ENCODE measurements around the gene MYO15A. TPM values are rescaled to one million over a fixed set of nuclear protein-coding genes. Genes with fewer than 3 reads are reported as not detected.

Gene MYO15A
- polyA plus RNA-seq, 1 donor (not counting 4 experiments of a cell fraction or from before 2014, with no cell fraction given): 0.20 TPM

DNA sequence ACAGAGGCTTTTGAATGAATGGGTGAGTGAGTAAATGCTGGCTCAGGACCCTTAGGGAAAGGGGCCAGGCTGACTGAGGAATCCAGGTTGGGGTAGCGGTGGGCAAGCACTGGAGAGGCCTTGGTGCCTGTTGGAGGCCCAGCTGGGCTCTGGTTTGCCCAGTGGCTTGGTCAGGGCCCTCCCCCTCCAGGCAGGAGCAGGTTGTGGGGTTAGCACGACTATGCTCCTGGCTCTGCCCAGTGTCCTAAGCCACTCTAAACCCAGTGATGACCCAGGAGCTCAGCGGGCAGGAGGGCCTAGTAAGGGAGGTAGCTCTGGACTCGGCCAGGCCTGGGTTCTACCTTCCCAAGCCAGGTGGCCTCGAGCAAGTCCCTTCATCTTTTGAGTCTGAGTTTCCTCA lies 7.5 kb downstream of the MYO15A start:
- Histone ChIP-seq H3K4me2 (ENCODE audit: control insufficient read depth, extremely low read depth, insufficient read depth, low read depth, low read length) (no peak overlapping the region), H3K27ac (ENCODE audit: control insufficient read depth, insufficient read depth, low read length) (no peak overlapping the region), H3K79me2 (ENCODE audit: control insufficient read depth, insufficient read depth, low read length) (no peaks in the 10 kb centered on the region), H3K9me1 (ENCODE audit: control insufficient read depth, extremely low read depth, insufficient read depth, low read length) (no peaks in the 10 kb centered on the region), H3K9ac (ENCODE audit: control insufficient read depth, extremely low read depth, insufficient read depth, low read length) (no peak overlapping the region), H2AFZ (ENCODE audit: control insufficient read depth, low read length) (no peak overlapping the region), H3K9me3 (ENCODE audit: control insufficient read depth, low read depth, low read length) (no peaks in the 10 kb centered on the region), H4K20me1 (ENCODE audit: control insufficient read depth, extremely low read depth, insufficient read depth, low read length) (no peaks in the 10 kb centered on the region), H3K4me3 (ENCODE audit: control insufficient read depth in 2 of 3, extremely low read depth in 1 of 3, insufficient read depth in 2 of 3, low read depth in 1 of 3, low read length in 3 of 3) (no peak overlapping the region), H3K36me3 (ENCODE audit: control insufficient read depth in 2 of 2, extremely low read depth in 1 of 2, insufficient read depth in 2 of 2, low read length in 2 of 2) (no peaks in the 10 kb centered on the region), H3K27me3 (ENCODE audit: control insufficient read depth, extremely low read depth, insufficient read depth, low read length) (no peaks in the 10 kb centered on the region), H3K4me1 (ENCODE audit: control insufficient read depth, extremely low read depth, insufficient read depth, low read length) (no peaks in the 10 kb centered on the region)
- FAIRE-seq: no peak
- DNase-seq (ENCODE audit: low read depth, low spot score): no peak
- dilution Hi-C loops (cut with MboI; ENCODE audit: extremely low pct_ligation_motif_present, low sequenced_read_pairs): no loop called here
- TF ChIP-seq, protein P1, sequence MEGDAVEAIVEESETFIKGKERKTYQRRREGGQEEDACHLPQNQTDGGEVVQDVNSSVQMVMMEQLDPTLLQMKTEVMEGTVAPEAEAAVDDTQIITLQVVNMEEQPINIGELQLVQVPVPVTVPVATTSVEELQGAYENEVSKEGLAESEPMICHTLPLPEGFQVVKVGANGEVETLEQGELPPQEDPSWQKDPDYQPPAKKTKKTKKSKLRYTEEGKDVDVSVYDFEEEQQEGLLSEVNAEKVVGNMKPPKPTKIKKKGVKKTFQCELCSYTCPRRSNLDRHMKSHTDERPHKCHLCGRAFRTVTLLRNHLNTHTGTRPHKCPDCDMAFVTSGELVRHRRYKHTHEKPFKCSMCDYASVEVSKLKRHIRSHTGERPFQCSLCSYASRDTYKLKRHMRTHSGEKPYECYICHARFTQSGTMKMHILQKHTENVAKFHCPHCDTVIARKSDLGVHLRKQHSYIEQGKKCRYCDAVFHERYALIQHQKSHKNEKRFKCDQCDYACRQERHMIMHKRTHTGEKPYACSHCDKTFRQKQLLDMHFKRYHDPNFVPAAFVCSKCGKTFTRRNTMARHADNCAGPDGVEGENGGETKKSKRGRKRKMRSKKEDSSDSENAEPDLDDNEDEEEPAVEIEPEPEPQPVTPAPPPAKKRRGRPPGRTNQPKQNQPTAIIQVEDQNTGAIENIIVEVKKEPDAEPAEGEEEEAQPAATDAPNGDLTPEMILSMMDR (optimal IDR thresholded peaks at IDR 0.05 in 1 of 3, IDR thresholded peaks at IDR 0.05 in 1 of 3, conservative IDR thresholded peaks at IDR 0.05 in 1 of 3; ENCODE audit: extremely low read depth in 1 of 3, insufficient read depth in 2 of 3, low read length in 3 of 3): no peak
- no peak for TF ChIP-seq EZH2 (IDR thresholded peaks at IDR 0.05; ENCODE audit: low read length)

DNA sequence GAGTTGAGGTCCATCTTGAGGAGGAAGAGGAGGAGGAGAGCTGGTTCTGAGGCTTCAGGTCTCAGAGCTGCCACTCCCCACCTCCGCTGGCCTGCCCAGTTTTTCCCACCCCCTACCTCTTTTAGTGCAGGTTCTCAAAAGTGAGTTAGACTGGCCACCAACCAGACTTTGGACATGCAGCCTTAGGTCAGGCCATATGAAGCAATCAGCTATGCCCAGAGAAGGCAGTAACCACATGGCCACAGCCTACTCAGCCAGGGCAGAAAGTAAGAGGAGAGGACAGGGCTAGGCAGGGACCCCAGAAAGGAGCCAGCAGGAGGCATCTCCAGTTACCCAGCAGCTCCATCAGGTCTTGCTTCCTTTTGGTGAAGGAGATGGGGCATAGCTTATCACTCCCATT lies 9.0 kb downstream of the MYO15A start:
- dilution Hi-C loops (cut with MboI; ENCODE audit: extremely low pct_ligation_motif_present, low sequenced_read_pairs): no loop called here
- TF ChIP-seq, protein P1 (optimal IDR thresholded peaks at IDR 0.05 in 1 of 3, IDR thresholded peaks at IDR 0.05 in 1 of 3, conservative IDR thresholded peaks at IDR 0.05 in 1 of 3; ENCODE audit: extremely low read depth in 1 of 3, insufficient read depth in 2 of 3, low read length in 3 of 3): no peak
- TF ChIP-seq EZH2 (IDR thresholded peaks at IDR 0.05; ENCODE audit: low read length): no peak

More for the DNA sequence above, 9.0 kb downstream of the MYO15A start:
- no peak overlapping the region for H3K4me2 ChIP-seq (ENCODE audit: control insufficient read depth, extremely low read depth, insufficient read depth, low read depth, low read length)
- no peaks in the 10 kb centered on the region for H3K27me3 ChIP-seq (ENCODE audit: control insufficient read depth, extremely low read depth, insufficient read depth, low read length)
- H3K9ac ChIP-seq (ENCODE audit: control insufficient read depth, extremely low read depth, insufficient read depth, low read length): no peak overlapping the region
- H3K36me3 ChIP-seq (ENCODE audit: control insufficient read depth in 2 of 2, extremely low read depth in 1 of 2, insufficient read depth in 2 of 2, low read length in 2 of 2): no peaks in the 10 kb centered on the region
- no peak overlapping the region for H2AFZ ChIP-seq (ENCODE audit: control insufficient read depth, low read length)
- DNase-seq (ENCODE audit: low read depth, low spot score) (no peak), FAIRE-seq (no peak)
- no peaks in the 10 kb centered on the region for H3K9me3 ChIP-seq (ENCODE audit: control insufficient read depth, low read depth, low read length)
- H3K4me3 ChIP-seq (ENCODE audit: control insufficient read depth in 2 of 3, extremely low read depth in 1 of 3, insufficient read depth in 2 of 3, low read depth in 1 of 3, low read length in 3 of 3): no peak overlapping the region
- no peaks in the 10 kb centered on the region for H4K20me1 ChIP-seq (ENCODE audit: control insufficient read depth, extremely low read depth, insufficient read depth, low read length)
- no peaks in the 10 kb centered on the region for H3K4me1 ChIP-seq (ENCODE audit: control insufficient read depth, extremely low read depth, insufficient read depth, low read length)
- H3K9me1 ChIP-seq (ENCODE audit: control insufficient read depth, extremely low read depth, insufficient read depth, low read length): no peaks in the 10 kb centered on the region
- no peak overlapping the region for H3K27ac ChIP-seq (ENCODE audit: control insufficient read depth, insufficient read depth, low read length)
- no peaks in the 10 kb centered on the region for H3K79me2 ChIP-seq (ENCODE audit: control insufficient read depth, insufficient read depth, low read length)

Data from keratinocyte (primary cell).